ENCODE results near the gene BACE2.

The BACE2 gene

DNA sequence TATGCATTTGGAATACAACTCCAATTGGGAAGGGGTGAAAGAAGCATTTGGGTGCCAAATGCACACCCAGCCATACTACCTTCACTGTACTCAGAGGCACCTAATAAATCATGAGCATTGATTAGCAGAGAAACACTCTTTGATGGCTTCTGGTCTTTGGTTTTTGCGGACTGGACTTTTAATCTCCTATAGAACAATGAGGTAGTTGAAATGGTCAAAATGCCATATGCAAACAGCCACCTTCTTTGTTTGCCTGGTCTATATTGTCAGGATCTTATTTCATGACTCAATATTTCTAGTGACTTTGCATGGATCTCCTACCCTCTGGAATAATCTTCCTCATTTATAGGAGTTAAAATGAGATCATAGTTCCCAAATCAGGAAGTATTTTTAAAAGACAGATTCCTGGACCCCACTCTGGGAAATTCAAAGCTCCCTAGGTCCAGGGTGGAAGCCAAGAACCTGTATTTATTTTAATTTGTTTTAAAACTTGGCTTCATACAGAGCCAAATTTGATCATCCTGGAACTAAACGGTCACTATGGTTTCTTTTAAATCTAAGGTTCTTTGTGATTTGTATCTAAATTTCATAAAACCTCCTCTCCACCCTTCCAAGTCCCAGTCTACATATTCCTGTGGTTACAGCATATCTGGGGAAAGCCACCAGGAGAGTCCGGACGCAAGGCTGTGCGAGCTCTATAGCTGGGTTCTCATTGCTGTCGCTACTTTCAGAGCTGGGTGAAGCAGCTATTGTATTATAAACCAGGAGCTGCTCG is 157.4 kb downstream of the BACE2 start:
- ChIA-PET CTCF (no interaction called here), POLR2A (ENCODE audit: low non-redundant PET) (no interaction called here)
- H3K27ac ChIP-seq: no peak overlapping the region
- TF ChIP-seq, protein P1, sequence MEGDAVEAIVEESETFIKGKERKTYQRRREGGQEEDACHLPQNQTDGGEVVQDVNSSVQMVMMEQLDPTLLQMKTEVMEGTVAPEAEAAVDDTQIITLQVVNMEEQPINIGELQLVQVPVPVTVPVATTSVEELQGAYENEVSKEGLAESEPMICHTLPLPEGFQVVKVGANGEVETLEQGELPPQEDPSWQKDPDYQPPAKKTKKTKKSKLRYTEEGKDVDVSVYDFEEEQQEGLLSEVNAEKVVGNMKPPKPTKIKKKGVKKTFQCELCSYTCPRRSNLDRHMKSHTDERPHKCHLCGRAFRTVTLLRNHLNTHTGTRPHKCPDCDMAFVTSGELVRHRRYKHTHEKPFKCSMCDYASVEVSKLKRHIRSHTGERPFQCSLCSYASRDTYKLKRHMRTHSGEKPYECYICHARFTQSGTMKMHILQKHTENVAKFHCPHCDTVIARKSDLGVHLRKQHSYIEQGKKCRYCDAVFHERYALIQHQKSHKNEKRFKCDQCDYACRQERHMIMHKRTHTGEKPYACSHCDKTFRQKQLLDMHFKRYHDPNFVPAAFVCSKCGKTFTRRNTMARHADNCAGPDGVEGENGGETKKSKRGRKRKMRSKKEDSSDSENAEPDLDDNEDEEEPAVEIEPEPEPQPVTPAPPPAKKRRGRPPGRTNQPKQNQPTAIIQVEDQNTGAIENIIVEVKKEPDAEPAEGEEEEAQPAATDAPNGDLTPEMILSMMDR (conservative IDR thresholded peaks at IDR 0.05; ENCODE audit: low read depth): no peak
- no peak for DNase-seq (ENCODE audit: low spot score)

DNA sequence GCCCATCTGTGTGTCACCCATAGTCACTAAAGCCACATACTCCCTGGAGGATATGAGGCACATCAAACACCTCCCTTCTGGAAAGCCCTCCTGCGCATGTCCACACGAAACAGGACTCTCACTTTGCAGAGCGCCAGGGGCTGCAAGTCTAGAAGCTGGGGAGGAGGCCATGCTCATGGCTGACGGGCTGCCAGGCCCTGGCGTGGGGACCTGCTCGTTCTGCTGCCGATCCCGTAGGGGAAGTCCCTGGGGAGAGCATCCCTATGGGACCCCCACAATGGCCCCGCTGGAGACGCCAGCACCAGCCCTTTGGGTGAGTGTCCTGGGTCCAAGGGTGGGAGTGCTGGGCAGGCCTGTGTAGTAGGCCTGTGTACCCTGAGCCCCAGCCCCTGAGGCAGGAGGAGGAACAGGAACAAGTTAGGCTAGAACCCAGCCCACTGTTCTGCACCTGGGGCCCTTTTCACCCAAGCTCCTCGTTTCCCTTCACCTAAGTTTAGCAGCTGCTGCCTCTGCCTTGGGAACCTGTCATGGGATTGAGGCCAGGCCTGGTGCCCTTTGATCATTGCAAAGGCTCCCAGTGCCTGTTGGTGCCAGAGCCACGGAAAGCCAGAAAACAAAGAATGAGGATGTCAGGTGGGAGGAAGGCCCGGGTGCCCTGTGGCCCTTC is 158.6 kb downstream of the BACE2 start:
- H3K27ac ChIP-seq: no peak overlapping the region
- POLR2A ChIA-PET (ENCODE audit: low non-redundant PET): no interaction called here
- no peak for DNase-seq (ENCODE audit: low spot score)
- CTCF ChIA-PET: no interaction called here
- TF ChIP-seq, protein P1 (conservative IDR thresholded peaks at IDR 0.05; ENCODE audit: low read depth): no peak

DNA sequence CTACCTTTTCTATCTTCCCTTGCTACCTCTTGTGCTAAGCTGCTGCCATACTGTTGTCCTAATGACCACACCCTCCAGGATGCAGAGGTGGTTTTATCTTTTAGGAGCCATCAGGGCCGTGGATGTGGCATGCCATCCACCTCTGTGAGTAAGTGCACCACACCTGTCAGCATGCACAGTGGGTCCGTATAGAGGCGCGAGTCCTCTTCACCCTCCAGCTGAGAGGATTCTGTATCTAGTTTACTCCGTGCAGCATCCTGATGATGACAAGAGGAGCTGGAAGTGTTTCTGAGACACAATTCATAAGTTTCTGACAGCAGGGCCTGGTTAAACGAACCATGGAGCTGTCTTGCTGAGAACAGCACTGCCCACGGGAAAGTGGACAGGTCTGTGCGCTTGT is 159.8 kb downstream of the BACE2 start:
- no peak overlapping the region for H3K27ac ChIP-seq
- TF ChIP-seq, protein P1 (conservative IDR thresholded peaks at IDR 0.05; ENCODE audit: low read depth): no peak
- POLR2A ChIA-PET (ENCODE audit: low non-redundant PET): no interaction called here
- CTCF ChIA-PET: no interaction called here
- DNase-seq (ENCODE audit: low spot score): no peak

DNA sequence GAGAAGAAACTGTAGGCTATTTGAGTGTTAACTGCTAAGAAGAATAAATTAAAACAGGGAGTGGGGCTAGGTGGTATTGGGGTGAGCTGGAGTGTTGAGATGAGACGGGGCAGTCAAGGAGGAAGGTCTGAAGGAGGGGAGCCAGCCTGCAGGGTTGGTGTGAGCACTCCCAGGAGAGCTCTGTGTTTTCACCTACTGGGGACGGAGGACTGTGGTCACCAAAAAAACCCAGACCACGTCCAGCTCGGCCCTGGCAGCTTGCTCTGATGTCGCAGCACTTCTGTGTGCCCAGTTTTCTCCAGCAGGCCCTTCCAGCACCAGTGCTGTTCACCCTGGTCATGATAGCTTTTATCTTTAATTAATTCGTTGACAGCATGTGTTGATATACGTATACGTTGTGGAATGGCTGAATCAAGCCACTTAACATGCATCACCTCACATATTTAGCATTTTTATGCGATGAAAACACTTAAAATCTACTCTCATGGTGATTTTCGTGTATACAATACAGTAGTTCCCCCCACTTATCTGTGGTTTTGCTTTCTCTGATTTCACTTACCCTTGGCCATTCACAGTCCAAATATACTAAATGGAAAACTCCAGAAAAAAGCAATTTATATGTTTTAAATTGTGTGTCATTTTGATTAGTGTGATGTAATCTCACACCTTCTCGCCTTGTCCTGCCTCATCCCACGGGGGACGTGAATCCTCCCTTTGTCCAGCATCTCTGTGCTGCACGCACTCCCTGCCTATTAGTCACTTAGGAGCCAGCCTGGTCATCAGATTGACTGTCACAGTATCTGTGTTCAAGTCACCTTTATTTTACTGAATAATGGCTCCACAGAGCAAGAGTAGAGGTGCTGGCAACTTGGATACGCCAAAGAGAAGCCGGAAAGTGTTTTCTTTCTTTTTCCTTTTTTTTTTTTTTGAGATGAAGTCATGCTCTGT is 161.0 kb downstream of the BACE2 start:
- DNase-seq (ENCODE audit: low spot score): no peak
- ChIA-PET POLR2A (ENCODE audit: low non-redundant PET) (no interaction called here), CTCF (no interaction called here)
- H3K27ac ChIP-seq: no peak overlapping the region
- TF ChIP-seq, protein P1 (conservative IDR thresholded peaks at IDR 0.05; ENCODE audit: low read depth): no peak

Data from RWPE1 (cell line).